SJCRH30 (cell line): ENCODE data around the gene KCNH8. TPM values are rescaled to one million over a fixed set of nuclear protein-coding genes. Genes with fewer than 3 reads are reported as not detected.

Source experiments
- DNase-seq, 2 experiments: peaks; one replicate each; pipeline ENCODE4 v3.0.0-alpha.2; 2015 to 2020
- H3K27ac ChIP-seq: fragments of 250-450 bp; sonication (Bioruptor Pico); 2 replicates; pipeline ENCODE4 v1.5.1; 2020; ENCODE audit warnings: mild to moderate bottlenecking, moderate library complexity
- H3K27me3 ChIP-seq: fragments of 250-450 bp; sonication (Bioruptor Pico); 2 replicates; pipeline ENCODE4 v1.5.1; 2020; ENCODE audit warnings: mild to moderate bottlenecking, moderate library complexity
- H3K36me3 ChIP-seq: fragments of 250-450 bp; sonication (Bioruptor Pico); 2 replicates; pipeline ENCODE4 v1.5.1; 2020; ENCODE audit warnings: mild to moderate bottlenecking, moderate library complexity
- H3K4me1 ChIP-seq: fragments of 250-450 bp; sonication (Bioruptor Pico); 2 replicates; pipeline ENCODE4 v1.5.1; 2020; ENCODE audit warnings: mild to moderate bottlenecking, moderate library complexity
- H3K4me3 ChIP-seq: fragments of 250-450 bp; sonication (Bioruptor Pico); 2 replicates; pipeline ENCODE4 v1.5.1; 2020; ENCODE audit warnings: mild to moderate bottlenecking, moderate library complexity
- H3K9me3 ChIP-seq: fragments of 250-450 bp; sonication (Bioruptor Pico); replicated peaks from 2 replicates; pipeline ENCODE4 v1.5.1; 2020; ENCODE audit warnings: mild to moderate bottlenecking, moderate library complexity
- total RNA-seq: library from RNA; depleted of rRNA; stranded (reverse); fragments of >200 nt; shearing (Covaris generic); gene quantifications from 2 replicates; pipeline ENCODE4 v1.2.3, GENCODE V29; 2014

Gene KCNH8
- total RNA-seq, 1 experiment from 2014 or later, result not detected

DNA sequence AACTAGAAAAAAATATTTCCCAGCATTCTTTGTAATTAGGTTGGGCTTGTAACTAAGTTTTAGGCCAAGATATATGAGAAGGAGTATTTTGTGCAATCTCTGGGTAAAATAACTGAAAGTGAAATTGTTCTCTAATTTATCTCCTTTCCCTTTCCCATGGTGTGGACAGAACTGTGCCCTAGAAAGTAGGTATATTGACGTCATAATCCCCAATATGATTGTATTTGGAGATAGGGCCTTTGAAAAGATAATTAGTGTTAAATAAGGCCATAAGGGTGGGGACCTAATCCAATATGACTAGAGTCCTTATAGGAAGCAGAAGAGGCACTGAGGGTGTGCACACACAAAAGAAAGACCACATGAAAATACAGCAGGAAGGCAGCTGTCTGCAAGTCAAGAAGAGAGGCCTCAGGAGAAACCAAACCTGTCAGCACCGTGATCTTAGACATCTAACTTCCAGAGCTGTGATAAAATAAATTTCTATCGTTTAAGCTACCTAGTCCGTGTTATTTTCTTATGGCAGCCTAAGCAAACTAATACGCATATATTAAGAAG is 106.6 kb downstream of the KCNH8 start:
- DNase-seq, result no peak
- Histone ChIP-seq H3K36me3 (no peaks in the 10 kb centered on the region), H3K9me3 (no peaks in the 10 kb centered on the region), H3K4me1 (no peaks in the 10 kb centered on the region), H3K4me3 (no peak overlapping the region), H3K27ac (no peak overlapping the region), H3K27me3 (no peaks in the 10 kb centered on the region)

DNA sequence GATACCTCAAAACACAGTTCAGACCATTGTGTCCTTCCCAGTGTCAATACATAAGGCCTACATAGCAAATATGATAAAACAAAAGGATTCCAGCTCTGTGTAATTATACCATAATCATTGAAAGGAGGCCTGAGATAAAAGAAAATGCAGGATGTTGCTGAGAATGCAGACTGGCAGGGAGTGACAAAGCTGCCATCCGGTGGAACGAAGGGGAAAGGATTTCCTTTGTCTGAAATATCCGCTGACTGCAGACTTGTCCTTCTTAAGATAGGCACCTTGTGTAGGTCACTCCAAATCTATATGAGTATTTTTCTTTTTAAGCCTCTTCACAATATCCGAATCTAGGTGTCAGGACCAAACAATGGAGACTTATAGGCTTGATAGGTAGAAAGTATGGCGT is 108.0 kb downstream of the KCNH8 start:
- Histone ChIP-seq H3K9me3 (no peaks in the 10 kb centered on the region), H3K36me3 (no peaks in the 10 kb centered on the region), H3K4me1 (no peaks in the 10 kb centered on the region), H3K27me3 (no peaks in the 10 kb centered on the region), H3K4me3 (no peak overlapping the region), H3K27ac (no peak overlapping the region)
- no peak for DNase-seq

DNA sequence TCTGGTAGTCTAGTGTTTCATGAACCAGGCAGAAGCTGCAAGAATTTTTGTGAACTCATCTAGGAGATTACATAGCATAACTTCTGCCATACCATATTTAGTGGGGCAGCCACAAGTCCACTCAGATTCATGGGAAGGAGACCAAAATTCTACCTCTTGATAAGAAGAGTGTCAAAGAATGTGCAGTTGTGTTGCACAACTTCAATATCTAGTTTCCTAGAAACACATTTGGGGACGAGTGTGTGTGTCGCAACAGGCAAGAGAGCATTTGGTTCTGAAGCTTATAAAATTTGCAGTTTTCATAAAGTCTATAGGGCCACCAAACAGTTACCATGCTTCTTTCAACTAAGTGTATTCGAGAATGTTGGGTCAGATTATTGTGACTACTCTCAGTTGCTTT is 115.3 kb downstream of the KCNH8 start:
- DNase-seq, result no peak
- no peaks in the 10 kb centered on the region for H3K36me3 ChIP-seq
- no peaks in the 10 kb centered on the region for H3K9me3 ChIP-seq

DNA sequence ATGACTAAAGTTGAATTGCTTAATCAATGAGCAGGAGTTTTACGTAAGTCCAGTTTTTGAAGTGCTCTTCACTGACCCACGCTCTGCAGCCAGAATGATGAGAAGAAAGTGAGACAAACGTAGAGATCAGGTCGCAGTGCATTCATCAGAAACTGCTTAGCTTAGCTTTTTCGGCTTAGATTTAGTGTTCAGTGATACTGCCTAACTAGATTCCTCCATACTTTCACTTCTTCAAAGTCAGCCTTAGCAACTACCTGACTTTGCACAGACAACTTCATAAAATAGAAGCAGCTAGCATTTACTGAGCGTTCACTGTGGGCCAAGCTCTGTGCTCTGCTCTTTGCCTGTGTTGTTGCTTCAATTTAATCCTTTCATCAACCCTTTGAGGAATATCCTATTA is 116.1 kb downstream of the KCNH8 start:
- Histone ChIP-seq H3K9me3 (no peaks in the 10 kb centered on the region), H3K27ac (no peak overlapping the region), H3K4me3 (no peak overlapping the region), H3K4me1 (no peaks in the 10 kb centered on the region), H3K36me3 (no peaks in the 10 kb centered on the region), H3K27me3 (no peaks in the 10 kb centered on the region)
- no peak for DNase-seq

More for the DNA sequence above, 115.3 kb downstream of the KCNH8 start:
- Histone ChIP-seq H3K4me3 (no peak overlapping the region), H3K27me3 (no peaks in the 10 kb centered on the region), H3K4me1 (no peaks in the 10 kb centered on the region), H3K27ac (no peak overlapping the region)

DNA sequence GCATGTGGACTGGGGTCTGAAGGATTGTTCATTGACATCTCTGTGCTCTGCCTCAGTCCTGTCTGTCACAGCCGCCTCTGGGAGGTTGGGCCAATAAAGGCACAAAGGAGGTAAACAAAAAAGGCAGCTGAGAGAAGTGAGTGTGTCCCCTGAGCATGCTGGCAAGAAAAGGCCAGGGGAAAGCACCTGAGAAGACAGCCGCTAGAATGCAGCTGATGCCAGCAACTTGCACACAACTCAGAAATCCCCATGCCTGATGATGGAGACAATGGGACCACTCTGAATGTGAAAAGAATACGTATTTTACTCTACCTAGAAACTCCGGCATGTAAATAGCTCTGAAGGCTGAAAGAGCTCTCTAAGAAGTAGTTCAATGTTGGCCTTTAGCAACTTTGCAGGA is 118.7 kb downstream of the KCNH8 start:
- Histone ChIP-seq H3K27ac (no peak overlapping the region), H3K27me3 (no peaks in the 10 kb centered on the region), H3K4me1 (no peaks in the 10 kb centered on the region), H3K9me3 (no peaks in the 10 kb centered on the region), H3K4me3 (no peak overlapping the region), H3K36me3 (no peaks in the 10 kb centered on the region)
- no peak for DNase-seq

DNA sequence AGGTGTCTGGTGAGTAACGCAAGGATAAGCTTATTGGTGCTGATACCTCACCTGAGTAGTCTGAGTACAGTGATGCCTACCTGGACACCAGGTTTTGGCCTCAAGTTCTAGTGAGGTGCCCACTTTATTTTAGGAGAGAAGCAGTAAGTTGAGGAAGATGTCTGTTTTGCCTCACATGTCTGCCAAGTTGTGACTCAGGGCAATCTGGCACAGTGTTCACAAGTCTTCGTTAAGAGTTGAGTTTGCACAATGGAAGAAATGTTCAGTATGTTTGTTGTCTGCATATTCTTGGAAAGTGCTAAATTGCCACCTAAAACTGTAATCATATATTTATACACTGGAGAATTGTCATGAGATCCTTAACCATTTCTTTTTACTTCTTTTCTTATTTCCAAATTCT is 122.2 kb downstream of the KCNH8 start:
- DNase-seq, result no peak
- Histone ChIP-seq H3K9me3 (no peaks in the 10 kb centered on the region), H3K4me3 (no peak overlapping the region), H3K4me1 (no peaks in the 10 kb centered on the region), H3K27ac (no peak overlapping the region), H3K27me3 (no peaks in the 10 kb centered on the region), H3K36me3 (no peaks in the 10 kb centered on the region)

DNA sequence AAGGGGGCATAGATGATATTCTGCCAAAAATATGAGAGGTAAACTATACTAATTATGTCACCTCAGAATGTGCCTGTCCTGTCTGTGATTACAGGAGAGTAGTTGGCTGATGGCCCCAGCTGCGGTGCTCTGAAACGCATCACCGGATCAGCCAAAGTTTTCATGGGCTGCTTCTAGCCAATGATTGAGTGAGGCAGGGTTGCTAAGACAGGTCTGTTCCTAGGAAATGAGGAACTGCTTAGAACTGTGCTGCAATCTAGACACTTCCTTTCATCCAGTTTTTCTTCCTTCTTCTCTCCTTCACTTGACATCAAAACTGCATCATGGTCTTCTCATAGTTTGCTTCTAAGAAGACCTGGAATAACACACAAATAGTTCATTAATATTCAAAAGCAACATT is 124.0 kb downstream of the KCNH8 start:
- Histone ChIP-seq H3K4me3 (no peak overlapping the region), H3K9me3 (no peaks in the 10 kb centered on the region), H3K4me1 (no peaks in the 10 kb centered on the region), H3K27me3 (no peaks in the 10 kb centered on the region), H3K27ac (no peak overlapping the region), H3K36me3 (no peaks in the 10 kb centered on the region)
- DNase-seq, result no peak

DNA sequence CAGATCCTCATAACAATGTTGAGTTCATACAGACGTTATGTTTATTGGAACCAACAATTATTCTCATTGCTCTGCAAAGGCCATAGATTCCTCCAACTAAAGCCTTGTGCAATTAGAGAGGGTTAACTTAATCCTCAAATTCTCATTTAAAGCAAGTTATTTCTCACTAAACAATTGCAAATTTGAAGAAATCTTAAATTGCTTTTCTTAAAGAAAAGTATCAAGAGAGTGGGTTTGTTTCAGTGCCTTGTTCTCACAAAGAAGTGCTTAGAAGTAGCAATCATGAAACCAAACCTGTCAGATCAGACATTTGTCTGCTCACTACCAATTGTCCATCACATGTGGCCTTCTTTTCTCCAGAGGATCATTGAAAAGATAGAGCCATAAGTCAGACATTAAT is 124.8 kb downstream of the KCNH8 start:
- Histone ChIP-seq H3K9me3 (no peaks in the 10 kb centered on the region), H3K4me3 (no peak overlapping the region), H3K36me3 (no peaks in the 10 kb centered on the region), H3K27me3 (no peaks in the 10 kb centered on the region), H3K27ac (no peak overlapping the region), H3K4me1 (no peaks in the 10 kb centered on the region)
- no peak for DNase-seq

DNA sequence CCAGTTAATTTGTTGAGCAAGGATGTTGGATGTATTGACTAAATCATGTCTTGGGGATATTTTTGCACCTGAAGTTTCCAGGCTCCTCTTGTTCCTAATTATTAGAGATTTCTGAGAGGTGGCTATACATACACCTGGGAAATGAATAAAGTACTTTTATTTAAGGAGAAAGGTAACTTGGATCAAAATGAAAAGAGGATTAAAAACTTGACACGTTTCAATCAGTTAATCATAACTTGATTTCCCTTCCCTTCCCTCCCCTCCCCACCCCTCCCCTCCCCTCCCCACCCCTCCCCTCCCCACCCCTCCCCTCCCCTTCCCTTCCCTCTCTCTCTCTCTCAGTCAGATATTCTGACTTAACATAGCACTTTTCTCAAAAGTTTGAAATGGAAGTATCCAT is 126.3 kb downstream of the KCNH8 start:
- H3K27ac ChIP-seq, result no peak overlapping the region
- no peak overlapping the region for H3K4me3 ChIP-seq
- no peaks in the 10 kb centered on the region for H3K27me3 ChIP-seq
- no peaks in the 10 kb centered on the region for H3K4me1 ChIP-seq
- H3K36me3 ChIP-seq, result no peaks in the 10 kb centered on the region
- no peak for DNase-seq
- H3K9me3 ChIP-seq, result no peaks in the 10 kb centered on the region

DNA sequence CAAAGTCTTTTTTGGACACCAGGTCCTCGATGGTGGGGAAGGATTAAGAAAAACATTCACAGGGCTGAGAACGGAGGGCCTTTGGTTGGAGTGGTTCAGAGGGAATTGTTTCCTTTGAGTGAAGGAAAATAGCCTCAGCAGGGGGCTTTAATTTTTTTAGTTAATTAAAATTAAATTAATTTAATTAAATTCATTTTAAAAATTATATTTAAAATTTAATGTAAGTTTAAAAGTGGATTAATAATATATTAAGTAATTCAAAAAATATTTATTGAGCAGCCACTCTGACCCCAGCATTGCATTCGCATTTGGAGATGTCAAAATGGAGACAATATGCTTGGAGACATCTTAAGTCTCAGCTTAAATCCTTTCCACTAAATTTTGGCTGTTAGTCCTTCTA is 136.7 kb downstream of the KCNH8 start:
- DNase-seq, result no peak
- Histone ChIP-seq H3K27me3 (no peaks in the 10 kb centered on the region), H3K27ac (no peak overlapping the region), H3K36me3 (no peaks in the 10 kb centered on the region), H3K4me3 (no peak overlapping the region), H3K9me3 (no peaks in the 10 kb centered on the region), H3K4me1 (no peaks in the 10 kb centered on the region)

DNA sequence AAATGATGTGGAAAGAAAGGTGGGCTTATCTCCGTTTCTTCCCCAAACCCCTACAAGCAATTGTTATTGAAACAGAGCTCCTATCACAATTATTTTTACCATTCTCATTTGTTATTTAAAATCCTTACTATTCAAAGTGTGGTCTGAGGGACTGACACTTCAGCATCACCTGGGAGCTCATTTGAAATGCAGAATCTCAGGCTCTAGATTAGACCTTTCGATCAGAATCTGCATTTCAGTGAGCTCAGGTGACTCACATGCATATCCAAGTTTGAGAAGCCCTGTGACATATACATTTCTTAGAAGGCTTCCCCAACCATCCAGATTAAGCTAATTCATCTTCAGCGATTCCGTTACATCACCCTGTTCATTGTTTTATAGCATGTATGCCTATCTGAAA is 145.0 kb downstream of the KCNH8 start:
- Histone ChIP-seq H3K27ac (no peak overlapping the region), H3K36me3 (no peaks in the 10 kb centered on the region), H3K4me1 (no peaks in the 10 kb centered on the region), H3K4me3 (no peak overlapping the region), H3K9me3 (no peaks in the 10 kb centered on the region), H3K27me3 (no peaks in the 10 kb centered on the region)
- no peak for DNase-seq

DNA sequence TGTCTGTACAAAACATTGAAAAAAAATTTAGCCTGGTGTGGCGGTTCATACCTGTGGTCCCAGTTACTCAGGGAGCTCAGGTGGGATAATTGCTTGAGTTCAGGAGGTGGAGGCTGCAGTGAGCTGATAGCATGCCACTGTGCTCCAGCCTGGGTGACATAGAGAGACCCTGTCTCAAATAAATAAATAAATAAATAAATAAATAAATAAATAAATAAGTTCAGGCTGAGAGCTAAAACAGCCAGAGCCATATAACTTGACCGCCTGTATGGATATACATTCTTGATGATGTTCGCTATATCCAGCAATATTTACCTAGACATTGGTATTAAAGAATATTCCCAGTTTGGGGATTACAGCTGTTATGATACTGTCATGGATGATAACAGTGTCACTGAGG is 146.9 kb downstream of the KCNH8 start:
- no peak overlapping the region for H3K4me3 ChIP-seq
- no peak for DNase-seq
- no peaks in the 10 kb centered on the region for H3K27me3 ChIP-seq
- no peak overlapping the region for H3K27ac ChIP-seq
- no peaks in the 10 kb centered on the region for H3K36me3 ChIP-seq
- no peaks in the 10 kb centered on the region for H3K9me3 ChIP-seq
- H3K4me1 ChIP-seq, result no peaks in the 10 kb centered on the region

DNA sequence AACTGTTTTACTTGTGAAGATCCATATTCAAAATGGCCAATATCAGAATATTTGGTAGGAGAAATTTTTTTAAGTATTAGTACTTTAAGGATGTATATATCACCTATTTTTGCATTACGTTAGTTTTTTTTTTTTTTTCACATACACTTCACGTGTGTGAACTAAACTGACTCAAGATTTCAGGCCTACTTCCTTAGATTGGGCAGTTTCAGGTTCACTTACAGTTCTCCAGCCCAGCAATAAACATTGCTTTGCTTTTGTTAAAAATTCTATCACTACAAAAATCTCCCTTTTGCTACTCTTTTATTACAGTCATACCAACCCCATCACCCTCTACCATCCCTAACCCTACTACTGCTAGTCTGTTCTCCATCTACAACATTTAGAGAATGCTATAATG is 183.6 kb downstream of the KCNH8 start:
- H3K36me3 ChIP-seq, result no peaks in the 10 kb centered on the region
- H3K4me3 ChIP-seq, result no peak overlapping the region
- no peaks in the 10 kb centered on the region for H3K4me1 ChIP-seq
- no peaks in the 10 kb centered on the region for H3K9me3 ChIP-seq
- H3K27ac ChIP-seq, result no peak overlapping the region
- no peak for DNase-seq
- H3K27me3 ChIP-seq, result no peaks in the 10 kb centered on the region

DNA sequence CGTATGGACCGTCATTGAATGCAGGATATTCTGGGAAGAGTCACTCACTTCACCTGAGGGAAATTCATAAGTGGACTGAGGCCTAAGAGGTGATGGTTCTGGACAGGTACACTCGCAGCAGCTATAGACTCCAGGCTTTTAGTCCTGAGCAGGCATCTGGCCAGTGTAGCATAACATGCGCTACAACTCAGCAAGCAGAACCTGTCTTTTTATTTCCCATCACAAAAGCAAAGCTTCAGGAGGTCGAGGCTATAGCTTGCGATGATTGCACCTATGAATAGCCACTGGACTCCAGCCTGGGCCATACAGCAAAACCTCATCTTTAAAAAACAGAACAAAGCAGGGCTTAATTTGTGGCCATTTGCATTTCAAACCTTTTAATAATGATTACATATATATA is 185.8 kb downstream of the KCNH8 start:
- no peaks in the 10 kb centered on the region for H3K4me1 ChIP-seq
- no peaks in the 10 kb centered on the region for H3K36me3 ChIP-seq
- DNase-seq, result no peak
- H3K9me3 ChIP-seq, result no peaks in the 10 kb centered on the region
- no peak overlapping the region for H3K27ac ChIP-seq
- no peaks in the 10 kb centered on the region for H3K27me3 ChIP-seq
- no peak overlapping the region for H3K4me3 ChIP-seq

DNA sequence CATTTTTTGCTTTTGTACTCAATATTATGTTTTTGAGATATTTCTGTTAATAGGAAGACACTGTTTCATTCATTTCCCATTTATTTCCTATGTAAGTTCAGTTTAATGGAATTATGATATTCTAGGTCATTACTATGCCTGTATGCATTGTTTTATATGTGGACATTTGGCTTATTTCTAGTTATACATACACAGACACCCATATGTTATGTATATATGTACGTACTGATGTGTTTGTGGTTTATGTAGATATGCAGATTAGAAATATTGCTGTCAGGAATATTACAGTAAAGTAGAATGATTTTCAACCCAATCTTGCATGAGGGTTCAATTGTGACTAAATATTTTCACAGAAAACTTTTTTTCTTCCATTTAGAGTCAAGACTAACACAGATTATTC is 190.5 kb downstream of the KCNH8 start:
- no peaks in the 10 kb centered on the region for H3K4me1 ChIP-seq
- H3K9me3 ChIP-seq, result no peaks in the 10 kb centered on the region
- H3K27ac ChIP-seq, result no peak overlapping the region
- no peaks in the 10 kb centered on the region for H3K27me3 ChIP-seq
- no peak overlapping the region for H3K4me3 ChIP-seq
- DNase-seq, result no peak
- H3K36me3 ChIP-seq, result no peaks in the 10 kb centered on the region

DNA sequence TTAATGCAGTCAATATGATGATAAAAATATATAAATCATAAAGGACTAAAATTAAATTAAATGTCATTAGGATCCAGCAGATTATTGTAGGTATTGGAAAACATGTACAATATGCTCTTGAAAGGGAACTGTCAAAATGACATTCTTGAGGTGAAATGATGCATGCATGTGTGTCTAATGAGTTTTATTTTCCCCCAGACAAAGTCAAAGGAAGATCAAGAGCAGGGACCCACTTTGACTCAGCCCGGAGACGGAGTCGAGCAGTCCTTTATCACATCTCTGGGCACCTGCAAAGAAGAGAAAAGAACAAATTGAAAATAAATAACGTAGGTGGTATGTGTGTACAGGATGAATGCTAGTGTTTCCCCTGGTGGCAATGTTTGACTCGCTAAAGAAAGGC is 194.1 kb downstream of the KCNH8 start:
- H3K36me3 ChIP-seq, result no peaks in the 10 kb centered on the region
- H3K27me3 ChIP-seq, result no peaks in the 10 kb centered on the region
- DNase-seq, result no peak
- no peaks in the 10 kb centered on the region for H3K9me3 ChIP-seq
- H3K27ac ChIP-seq, result no peak overlapping the region
- H3K4me3 ChIP-seq, result no peak overlapping the region
- H3K4me1 ChIP-seq, result no peaks in the 10 kb centered on the region

DNA sequence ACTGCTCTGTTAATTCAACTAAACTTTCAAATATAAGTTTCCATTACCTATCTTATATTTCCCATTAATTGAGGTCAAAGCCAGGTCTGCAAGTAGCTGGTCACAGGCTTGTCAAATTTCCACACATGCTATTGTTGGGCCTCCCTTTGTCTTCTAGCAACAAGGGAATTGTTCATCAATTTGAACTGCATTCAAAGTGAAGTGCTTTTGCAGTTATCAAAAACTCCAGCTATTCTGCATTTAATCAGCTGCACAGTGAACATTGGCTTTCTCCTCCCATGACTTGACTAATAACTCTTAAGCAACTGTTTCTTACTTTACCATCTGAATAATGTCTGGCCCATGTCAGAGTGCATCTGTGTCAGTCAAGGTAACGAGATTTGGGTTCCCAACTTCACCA is 198.4 kb downstream of the KCNH8 start:
- Histone ChIP-seq H3K36me3 (no peaks in the 10 kb centered on the region), H3K27me3 (no peaks in the 10 kb centered on the region), H3K27ac (no peak overlapping the region), H3K4me1 (no peaks in the 10 kb centered on the region), H3K4me3 (no peak overlapping the region), H3K9me3 (no peaks in the 10 kb centered on the region)
- DNase-seq, result no peak
